ENCODE results near the gene NKAIN1. TPM values are rescaled to one million over a fixed set of nuclear protein-coding genes. Genes with fewer than 3 reads are reported as not detected.

Gene NKAIN1
- polyA plus RNA-seq, 3 donors = not detected

- Histone ChIP-seq H3K27ac (ENCODE audit: low read depth in 1 of 2, low read length in 2 of 2) (no peak overlapping the region), H3K36me3 (replicated peaks in 1 of 2; ENCODE audit: control insufficient read depth in 1 of 2, insufficient read depth in 2 of 2, low read length in 2 of 2) (no peaks in the 10 kb centered on the region), H4K20me1 (ENCODE audit: insufficient read depth, low read length) (no peaks in the 10 kb centered on the region), H3K4me1 (ENCODE audit: control insufficient read depth in 1 of 2, insufficient read depth in 2 of 2, low read length in 2 of 2) (no peaks in the 10 kb centered on the region), H3K9ac (ENCODE audit: insufficient read depth, low read length, poor library complexity, severe bottlenecking) (no peak overlapping the region), H3K9me3 (replicated peaks in 1 of 2; ENCODE audit: control insufficient read depth in 1 of 2, insufficient read depth in 1 of 2, low read length in 2 of 2) (no peaks in the 10 kb centered on the region), H2AFZ (ENCODE audit: insufficient read depth, low read depth, low read length, poor library complexity, severe bottlenecking) (no peak overlapping the region), H3K27me3 (ENCODE audit: control insufficient read depth in 2 of 2, insufficient read depth in 2 of 2, low read length in 2 of 2) (no peaks in the 10 kb centered on the region), H3K4me2 (replicated peaks; ENCODE audit: extremely low read depth, low read length, poor library complexity, severe bottlenecking) (no peak overlapping the region), H3K4me3 (replicated peaks in 1 of 3; ENCODE audit: low read depth in 2 of 3, low read length in 3 of 3) (no peak overlapping the region), H3K79me2 (ENCODE audit: insufficient read depth, low read length) (no peaks in the 10 kb centered on the region)
- Mint-ChIP-seq H3K9me3 (peaks cover 0 to 3% (median 0%) of the 10 kb centered on the region in 7 donors), H3K27me3 (ENCODE audit: low read depth in 3 of 3) (peaks cover 2 to 8% (median 5%) of the 10 kb centered on the region in 3 donors), H3K36me3 (no peaks in the 10 kb centered on the region), H3K4me3 (no peak overlapping the region), H3K4me1 (peaks cover 6% of the 10 kb centered on the region), H3K27ac (no peak overlapping the region)
- WGBS (ENCODE audit: insufficient coverage) = 100% methylated on average over 2 of the region's 5 CpGs
- intact Hi-C loops (cut with micrococcal nuclease) = no loop called here
- no peak for DNase-seq
- no peak for TF ChIP-seq CTCF (IDR thresholded peaks at IDR 0.05)
Measured at GRCh38 chr1:31164291-31164690, 75.4 kb downstream of the NKAIN1 start.

DNA sequence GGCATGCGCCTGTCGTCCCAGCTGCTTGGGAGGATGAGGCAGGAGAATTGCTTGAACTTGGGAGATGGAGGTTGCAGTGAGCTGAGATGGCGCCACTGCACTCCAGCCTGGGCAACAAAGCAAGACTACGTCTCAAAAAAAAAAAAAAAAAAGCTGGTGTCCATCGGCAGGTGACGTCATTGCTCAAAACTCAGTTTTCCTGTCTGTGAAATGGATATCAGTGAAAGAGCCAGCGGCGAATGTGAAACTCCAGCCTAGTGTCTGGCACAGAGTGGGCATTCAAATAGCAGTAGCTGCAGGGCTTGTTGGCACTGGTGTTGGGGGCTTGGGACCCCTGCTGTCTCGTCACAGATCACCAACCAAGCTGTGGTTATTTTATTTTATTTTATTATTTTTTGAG is 75.8 kb downstream of the NKAIN1 start:
- H3K79me2 ChIP-seq (ENCODE audit: insufficient read depth, low read length) = no peaks in the 10 kb centered on the region
- no peak overlapping the region for H3K4me3 ChIP-seq (replicated peaks in 1 of 3; ENCODE audit: low read depth in 2 of 3, low read length in 3 of 3)
- no peaks in the 10 kb centered on the region for H3K36me3 Mint-ChIP-seq
- H3K36me3 ChIP-seq (replicated peaks in 1 of 2; ENCODE audit: control insufficient read depth in 1 of 2, insufficient read depth in 2 of 2, low read length in 2 of 2) = no peaks in the 10 kb centered on the region
- H3K4me1 Mint-ChIP-seq = peaks cover 6% of the 10 kb centered on the region
- no peaks in the 10 kb centered on the region for H4K20me1 ChIP-seq (ENCODE audit: insufficient read depth, low read length)
- no peak overlapping the region for H3K9ac ChIP-seq (ENCODE audit: insufficient read depth, low read length, poor library complexity, severe bottlenecking)
- H3K27me3 ChIP-seq (ENCODE audit: control insufficient read depth in 2 of 2, insufficient read depth in 2 of 2, low read length in 2 of 2) = no peaks in the 10 kb centered on the region
- H3K4me3 Mint-ChIP-seq = no peak overlapping the region
- no peak for DNase-seq
- intact Hi-C loops (cut with micrococcal nuclease) = no loop called here
- no peaks in the 10 kb centered on the region for H3K9me3 ChIP-seq (replicated peaks in 1 of 2; ENCODE audit: control insufficient read depth in 1 of 2, insufficient read depth in 1 of 2, low read length in 2 of 2)
- no peak overlapping the region for H2AFZ ChIP-seq (ENCODE audit: insufficient read depth, low read depth, low read length, poor library complexity, severe bottlenecking)
- no peak for TF ChIP-seq CTCF (IDR thresholded peaks at IDR 0.05)
- peaks cover 0 to 3% (median 0%) of the 10 kb centered on the region in 7 donors for H3K9me3 Mint-ChIP-seq
- H3K27ac ChIP-seq (ENCODE audit: low read depth in 1 of 2, low read length in 2 of 2) = no peak overlapping the region
- H3K27me3 Mint-ChIP-seq (ENCODE audit: low read depth in 3 of 3) = peaks cover 2 to 8% (median 5%) of the 10 kb centered on the region in 3 donors
- no peak overlapping the region for H3K27ac Mint-ChIP-seq
- H3K4me1 ChIP-seq (ENCODE audit: control insufficient read depth in 1 of 2, insufficient read depth in 2 of 2, low read length in 2 of 2) = no peaks in the 10 kb centered on the region
- no peak overlapping the region for H3K4me2 ChIP-seq (replicated peaks; ENCODE audit: extremely low read depth, low read length, poor library complexity, severe bottlenecking)
- 95% methylated on average over 4 of the region's 9 CpGs for WGBS (ENCODE audit: insufficient coverage)

All from CD14-positive monocyte (primary cell).